GM19455 (cell line): ENCODE measurements around the gene PANX2.

Experiments
- ATAC-seq: cut with Tn5 transposase; IDR thresholded peaks from one replicate; pipeline ENCODE4 v1.9.1; 2021; ENCODE audit not compliant: unreplicated experiment

The PANX2 gene

DNA sequence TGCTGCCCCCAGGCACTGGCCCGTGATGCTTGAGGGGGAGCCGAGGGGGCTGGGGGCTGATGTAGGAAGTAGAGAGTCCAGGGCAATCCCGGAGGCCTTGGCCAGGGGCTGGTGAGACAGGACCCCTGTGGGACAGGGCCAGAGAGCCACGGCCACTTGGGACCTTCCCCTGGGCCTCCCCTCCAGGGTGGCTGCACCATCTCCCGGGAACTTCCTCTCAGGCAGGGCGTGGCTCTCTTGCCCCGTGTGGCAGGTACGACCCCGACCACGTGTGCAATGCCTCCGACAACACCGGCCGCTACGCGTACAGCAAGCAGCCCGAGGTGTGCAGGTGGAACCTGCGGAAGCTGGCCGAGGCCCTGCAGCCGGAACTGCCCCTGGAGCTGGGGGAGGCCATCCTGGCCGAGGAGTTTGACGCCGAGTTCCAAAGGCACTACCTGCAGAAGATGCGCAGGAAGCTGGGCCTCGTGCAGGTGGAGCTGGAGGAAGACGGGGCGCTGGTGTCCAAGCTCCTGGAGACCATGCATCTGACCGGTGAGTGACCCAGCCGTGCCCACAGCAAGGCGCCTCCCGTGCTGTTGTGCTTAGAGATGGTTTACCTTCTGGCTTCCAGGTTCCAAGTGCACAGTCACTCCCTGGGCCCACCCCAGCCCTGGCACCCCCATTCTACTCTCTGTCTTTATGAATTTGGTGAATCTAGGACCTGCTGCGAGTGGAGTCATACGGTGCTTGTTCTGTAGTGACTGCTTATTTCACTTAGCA lies 40.0 kb downstream of the PANX2 start:
- ATAC-seq = no peak

GRCh38 chr22:50211147-50211546 lies 40.6 kb downstream of the PANX2 start:
- ATAC-seq = no peak

DNA sequence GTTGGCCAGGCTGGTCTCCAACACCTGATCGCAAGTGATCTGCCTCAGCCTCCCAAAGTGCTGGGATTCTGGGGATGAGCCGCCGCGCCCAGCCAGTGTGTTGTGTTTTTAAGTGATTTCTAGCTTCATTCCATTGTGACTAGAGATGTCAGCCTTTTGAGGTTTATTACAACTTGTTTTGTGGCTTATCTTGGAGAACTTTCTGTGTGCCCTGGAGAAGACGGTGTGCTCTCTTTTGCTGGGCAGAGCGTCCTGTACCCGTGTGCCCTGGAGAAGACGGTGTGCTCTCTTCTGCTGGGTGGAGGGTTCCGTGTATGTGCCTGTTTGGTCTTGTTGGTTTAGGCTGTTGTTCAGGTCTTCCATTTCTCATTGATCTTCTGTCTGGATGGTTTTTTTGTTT lies 42.7 kb downstream of the PANX2 start:
- no peak for ATAC-seq

GRCh38 chr22:50215297-50216054 lies 44.9 kb downstream of the PANX2 start:
- ATAC-seq = no peak

- ATAC-seq = no peak
These were observed 45.6 kb downstream of the PANX2 start for GRCh38 chr22:50216055-50216683.

- no peak for ATAC-seq
These were observed 46.4 kb downstream of the PANX2 start for GRCh38 chr22:50216684-50217520.

GRCh38 chr22:50217543-50218152 lies 47.1 kb downstream of the PANX2 start:
- no peak for ATAC-seq

DNA sequence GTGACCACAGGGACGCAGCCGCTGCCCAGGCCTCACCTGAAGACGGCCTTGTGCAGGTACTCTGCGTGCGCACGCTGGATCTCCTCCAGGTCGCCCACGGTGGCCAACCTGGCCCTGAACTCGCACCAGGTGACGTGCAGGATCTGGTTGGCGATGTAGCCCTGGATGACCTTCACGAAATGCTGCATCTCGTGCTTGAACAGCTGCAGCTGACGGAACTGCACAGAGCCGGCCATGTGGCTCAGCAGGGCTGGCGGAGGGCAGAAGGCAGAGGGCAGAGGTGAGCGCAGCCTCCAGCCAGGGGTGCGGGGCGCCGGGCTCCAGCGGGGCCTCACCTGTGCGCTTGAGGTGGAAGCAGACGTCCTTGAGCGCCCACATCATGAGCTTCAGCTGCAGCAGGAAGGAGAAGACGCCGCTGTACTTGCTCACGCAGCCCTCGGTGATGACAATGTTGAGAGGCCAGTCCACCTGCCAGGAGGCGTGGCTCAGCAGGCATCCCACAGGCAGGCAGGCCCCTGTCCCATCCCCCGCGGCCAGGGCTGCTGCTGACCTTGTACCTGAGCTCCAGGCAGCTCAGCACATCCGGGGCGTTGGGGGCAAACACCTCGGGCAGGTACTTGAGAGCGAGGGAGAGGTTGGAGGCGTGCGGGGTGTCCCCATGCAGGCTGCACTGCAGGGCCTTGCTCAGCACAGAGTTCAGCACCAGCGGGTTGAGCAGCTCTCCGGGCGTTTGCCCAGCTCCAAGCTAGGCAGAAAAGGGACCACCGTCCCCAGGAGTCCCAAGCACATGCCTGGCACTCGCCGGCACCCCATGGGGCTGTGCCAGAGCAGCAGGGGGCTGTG lies 47.8 kb downstream of the PANX2 start:
- no peak for ATAC-seq

- no peak for ATAC-seq
These were observed 48.6 kb downstream of the PANX2 start for GRCh38 chr22:50218996-50219727.

GRCh38 chr22:50219800-50220602 lies 49.5 kb downstream of the PANX2 start:
- no peak for ATAC-seq

DNA sequence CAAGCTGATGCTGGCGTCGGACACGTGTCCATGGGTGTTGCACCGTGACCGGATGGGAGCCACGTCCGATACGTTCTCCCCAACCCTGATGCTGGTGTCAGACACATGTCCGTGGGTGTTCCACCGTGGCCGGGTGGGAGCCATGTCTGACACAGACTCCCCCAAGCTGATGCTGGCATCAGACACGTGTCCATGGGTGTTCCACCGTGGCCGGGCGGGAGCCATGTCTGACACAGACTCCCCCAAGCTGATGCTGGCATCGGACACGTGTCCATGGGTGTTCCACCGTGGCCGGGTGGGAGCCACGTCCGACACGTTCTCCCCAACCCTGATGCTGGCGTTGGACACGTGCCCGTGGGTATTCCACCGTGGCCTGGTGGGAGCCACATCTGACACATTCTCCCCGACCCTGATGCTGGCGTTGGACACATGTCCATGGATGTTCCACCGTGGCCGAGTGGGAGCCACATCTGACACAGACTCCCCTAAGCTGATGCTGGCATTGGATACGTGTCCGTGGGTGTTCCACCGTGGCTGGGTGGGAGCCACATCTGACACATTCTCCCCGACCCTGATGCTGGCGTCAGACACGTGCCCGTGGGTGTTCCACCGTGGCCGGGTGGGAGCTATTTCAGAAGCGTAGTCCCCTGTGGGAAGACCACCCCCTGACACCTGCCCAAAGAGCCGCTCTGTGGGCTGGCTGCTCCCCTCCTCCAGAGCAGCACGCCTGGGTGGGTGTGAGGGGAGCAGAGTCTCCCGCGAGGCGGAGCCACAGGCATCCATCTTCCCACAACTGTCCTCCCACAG lies 50.3 kb downstream of the PANX2 start:
- no peak for ATAC-seq

GRCh38 chr22:50221410-50222300 lies 51.1 kb downstream of the PANX2 start:
- ATAC-seq = no peak

DNA sequence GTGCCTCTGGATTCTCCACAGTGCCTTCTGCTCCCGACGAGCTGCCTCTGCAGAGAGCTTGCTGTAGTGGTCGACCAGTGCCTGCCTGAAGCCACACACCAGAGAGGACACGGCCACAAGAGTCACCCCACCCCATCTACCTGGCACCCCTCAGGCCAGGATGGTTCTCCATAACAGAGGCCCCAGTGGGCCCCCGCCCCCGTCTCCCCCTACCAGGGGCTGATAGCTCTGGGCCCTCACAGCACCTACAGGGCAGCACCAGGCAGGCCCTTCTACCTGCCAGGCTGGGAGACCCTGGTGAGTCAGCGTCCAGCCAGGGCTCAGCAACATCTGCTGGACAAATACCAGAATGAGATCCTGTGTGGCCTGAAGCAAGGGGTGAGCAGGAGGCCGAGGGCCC lies 52.0 kb downstream of the PANX2 start:
- no peak for ATAC-seq

GRCh38 chr22:50224071-50224470 lies 53.5 kb downstream of the PANX2 start:
- no peak for ATAC-seq

- ATAC-seq = no peak
These were observed 54.9 kb downstream of the PANX2 start for GRCh38 chr22:50225200-50225969.
